Measurements from ENCODE around the gene BCAP31. TPM values are rescaled to one million over a fixed set of nuclear protein-coding genes. Genes with fewer than 3 reads are reported as not detected.

Gene BCAP31
- total and polyA plus RNA-seq, 2 donors (not counting 1 experiment from before 2014, with no cell fraction given) = 59.5 to 117 TPM

DNA sequence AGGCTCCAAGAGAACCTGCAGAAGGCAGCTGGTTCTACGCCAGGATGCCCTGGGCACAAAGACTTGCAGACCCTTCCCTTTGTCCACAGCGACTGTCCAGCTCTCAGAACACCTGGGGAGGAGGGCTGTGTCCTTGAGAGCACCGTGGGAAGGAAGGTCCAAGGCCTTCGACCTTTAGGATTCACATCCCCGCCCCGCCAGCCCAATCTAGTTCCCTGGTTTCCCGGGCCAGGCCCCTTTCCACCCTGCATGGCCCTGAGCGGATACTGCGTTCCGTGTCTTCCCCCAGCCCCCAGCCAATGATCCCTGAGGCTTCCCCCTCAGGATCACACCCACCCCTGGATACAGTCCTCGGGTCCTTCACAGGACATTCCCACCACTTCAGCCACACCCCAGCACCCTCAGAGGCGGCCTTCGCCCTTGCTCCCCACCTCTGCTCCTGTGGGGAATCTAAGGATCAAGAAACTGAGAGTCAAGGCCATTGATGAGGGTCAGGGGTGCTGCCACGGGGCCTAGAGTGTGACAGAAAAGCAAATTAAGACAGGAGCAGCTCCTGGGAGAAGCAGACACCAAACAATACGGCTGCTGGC is 9.6 kb upstream of the BCAP31 start:
- Mint-ChIP-seq H3K27me3 (no peaks in the 10 kb centered on the region), H3K4me1 (peaks cover 24% of the 10 kb centered on the region), H3K4me3 (no peak overlapping the region), H3K27ac (no peak overlapping the region), H3K9me3 (ENCODE audit: insufficient read depth) (no peaks in the 10 kb centered on the region)
- Histone ChIP-seq H4K20me1 (ENCODE audit: control insufficient read depth, insufficient read depth, low read length, poor library complexity, severe bottlenecking) (no peaks in the 10 kb centered on the region), H3K27ac (ENCODE audit: low read length in 2 of 2) (no peak overlapping the region), H3K4me2 (replicated peaks; ENCODE audit: low read depth, low read length, poor library complexity, severe bottlenecking) (no peak overlapping the region), H3K4me3 (ENCODE audit: control extremely low read depth in 1 of 5, extremely low read depth in 1 of 5, insufficient read depth in 1 of 5, low read depth in 2 of 5, low read length in 4 of 5) (no peak overlapping the region), H3K36me3 (replicated peaks in 1 of 2; ENCODE audit: control extremely low read depth in 1 of 2, control insufficient read depth in 1 of 2, extremely low read depth in 1 of 2, insufficient read depth in 2 of 2, low read length in 1 of 2) (peaks cover 0 to 25% of the 10 kb centered on the region in 2 experiments), H3K79me2 (ENCODE audit: control insufficient read depth, insufficient read depth, low read length) (peaks cover 37% of the 10 kb centered on the region), H3K9me3 (ENCODE audit: control extremely low read depth in 1 of 3, control insufficient read depth in 2 of 3, insufficient read depth in 1 of 3, low read length in 2 of 3) (peaks cover 0 to 3% (median 0%) of the 10 kb centered on the region in 3 donors), H2AFZ (ENCODE audit: insufficient read depth, low read depth, low read length, poor library complexity, severe bottlenecking) (no peak overlapping the region), H3K4me1 (ENCODE audit: control insufficient read depth in 2 of 2, insufficient read depth in 2 of 2, low read length in 2 of 2) (peaks cover 3 to 8% of the 10 kb centered on the region in 2 donors), H3K27me3 (replicated peaks in 1 of 4; ENCODE audit: control extremely low read depth in 1 of 4, control insufficient read depth in 3 of 4, insufficient read depth in 4 of 4, low read length in 3 of 4) (no peaks in the 10 kb centered on the region), H3K9ac (ENCODE audit: low read length) (no peak overlapping the region)
- WGBS (ENCODE audit: insufficient coverage) = 100% methylated on average over 12 of the region's 15 CpGs
- TF ChIP-seq, protein P1, sequence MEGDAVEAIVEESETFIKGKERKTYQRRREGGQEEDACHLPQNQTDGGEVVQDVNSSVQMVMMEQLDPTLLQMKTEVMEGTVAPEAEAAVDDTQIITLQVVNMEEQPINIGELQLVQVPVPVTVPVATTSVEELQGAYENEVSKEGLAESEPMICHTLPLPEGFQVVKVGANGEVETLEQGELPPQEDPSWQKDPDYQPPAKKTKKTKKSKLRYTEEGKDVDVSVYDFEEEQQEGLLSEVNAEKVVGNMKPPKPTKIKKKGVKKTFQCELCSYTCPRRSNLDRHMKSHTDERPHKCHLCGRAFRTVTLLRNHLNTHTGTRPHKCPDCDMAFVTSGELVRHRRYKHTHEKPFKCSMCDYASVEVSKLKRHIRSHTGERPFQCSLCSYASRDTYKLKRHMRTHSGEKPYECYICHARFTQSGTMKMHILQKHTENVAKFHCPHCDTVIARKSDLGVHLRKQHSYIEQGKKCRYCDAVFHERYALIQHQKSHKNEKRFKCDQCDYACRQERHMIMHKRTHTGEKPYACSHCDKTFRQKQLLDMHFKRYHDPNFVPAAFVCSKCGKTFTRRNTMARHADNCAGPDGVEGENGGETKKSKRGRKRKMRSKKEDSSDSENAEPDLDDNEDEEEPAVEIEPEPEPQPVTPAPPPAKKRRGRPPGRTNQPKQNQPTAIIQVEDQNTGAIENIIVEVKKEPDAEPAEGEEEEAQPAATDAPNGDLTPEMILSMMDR (IDR thresholded peaks at IDR 0.05) = no peak
- no peak for TF ChIP-seq EZH2 (IDR thresholded peaks at IDR 0.05; ENCODE audit: borderline replicate concordance, insufficient read depth, low read depth, low read length, poor library complexity, severe bottlenecking)
- CTCF ChIA-PET = interaction anchor here (0.8 kb wide), 1 partner anchor 13 kb away, joined by 3 read pairs; no protein-coding TSS in a partner anchor
- POLR2A ChIA-PET = interaction anchor here (0.6 kb wide), 1 partner anchor 158 kb away, joined by 7 read pairs; no protein-coding TSS in a partner anchor
- intact Hi-C loops (cut with micrococcal nuclease) = no loop called here
- ATAC-seq (ENCODE audit: low read depth) (no peak), DNase-seq (no peak)

DNA sequence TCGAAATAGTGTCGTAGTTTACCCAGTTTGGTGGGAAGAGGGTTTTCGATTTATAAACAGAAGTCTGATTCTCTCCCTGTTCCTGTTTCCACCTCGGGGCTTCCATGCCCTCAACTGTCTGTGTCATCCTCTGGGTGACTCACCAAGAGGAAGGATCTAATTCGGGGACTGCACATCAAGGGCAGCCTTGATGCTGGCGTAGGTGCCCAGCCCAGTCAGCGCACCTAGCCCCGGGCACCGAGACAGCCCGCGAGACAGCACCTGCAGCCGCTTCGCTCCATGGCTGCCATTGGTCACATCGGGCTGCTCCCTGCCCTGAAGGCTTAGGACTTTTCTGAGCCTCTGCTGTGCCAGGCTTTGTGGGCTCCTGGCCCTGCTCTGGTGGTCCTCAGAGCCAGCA is 8.2 kb upstream of the BCAP31 start:
- H3K36me3 ChIP-seq (replicated peaks in 1 of 2; ENCODE audit: control extremely low read depth in 1 of 2, control insufficient read depth in 1 of 2, extremely low read depth in 1 of 2, insufficient read depth in 2 of 2, low read length in 1 of 2) = peaks cover 0 to 22% of the 10 kb centered on the region in 2 experiments
- no peak overlapping the region for H3K4me3 ChIP-seq (ENCODE audit: control extremely low read depth in 1 of 5, extremely low read depth in 1 of 5, insufficient read depth in 1 of 5, low read depth in 2 of 5, low read length in 4 of 5)
- ATAC-seq (ENCODE audit: low read depth) (no peak), DNase-seq (no peak)
- ChIA-PET CTCF (no interaction called here), POLR2A (no interaction called here)
- Mint-ChIP-seq H3K9me3 (ENCODE audit: insufficient read depth) (no peaks in the 10 kb centered on the region), H3K4me1 (peaks cover 31% of the 10 kb centered on the region), H3K27me3 (no peaks in the 10 kb centered on the region), H3K27ac (no peak overlapping the region), H3K4me3 (no peak overlapping the region)
- H3K27me3 ChIP-seq (replicated peaks in 1 of 4; ENCODE audit: control extremely low read depth in 1 of 4, control insufficient read depth in 3 of 4, insufficient read depth in 4 of 4, low read length in 3 of 4) = no peaks in the 10 kb centered on the region
- 90% methylated on average over 2 of the region's 14 CpGs for WGBS (ENCODE audit: insufficient coverage)
- peaks cover 49% of the 10 kb centered on the region for H3K79me2 ChIP-seq (ENCODE audit: control insufficient read depth, insufficient read depth, low read length)
- no peak overlapping the region for H3K27ac ChIP-seq (ENCODE audit: low read length in 2 of 2)
- H3K9me3 ChIP-seq (ENCODE audit: control extremely low read depth in 1 of 3, control insufficient read depth in 2 of 3, insufficient read depth in 1 of 3, low read length in 2 of 3) = peaks cover 0 to 3% (median 0%) of the 10 kb centered on the region in 3 donors
- H3K4me1 ChIP-seq (ENCODE audit: control insufficient read depth in 2 of 2, insufficient read depth in 2 of 2, low read length in 2 of 2) = peaks cover 9 to 18% of the 10 kb centered on the region in 2 donors
- no peak overlapping the region for H3K4me2 ChIP-seq (replicated peaks; ENCODE audit: low read depth, low read length, poor library complexity, severe bottlenecking)
- no peak overlapping the region for H3K9ac ChIP-seq (ENCODE audit: low read length)
- H4K20me1 ChIP-seq (ENCODE audit: control insufficient read depth, insufficient read depth, low read length, poor library complexity, severe bottlenecking) = no peaks in the 10 kb centered on the region
- intact Hi-C loops (cut with micrococcal nuclease) = no loop called here
- TF ChIP-seq EZH2 (IDR thresholded peaks at IDR 0.05; ENCODE audit: borderline replicate concordance, insufficient read depth, low read depth, low read length, poor library complexity, severe bottlenecking) = no peak
- TF ChIP-seq, protein P1 (IDR thresholded peaks at IDR 0.05) = no peak
- no peak overlapping the region for H2AFZ ChIP-seq (ENCODE audit: insufficient read depth, low read depth, low read length, poor library complexity, severe bottlenecking)
